Neuronal stem cell (in vitro differentiated cells): ENCODE data around the gene MTRFR.

Experiments
- DNase-seq: peaks from one replicate; pipeline ENCODE4 v3.0.0-alpha.2; 2013; ENCODE audit warnings: low spot score
- H2AFZ ChIP-seq: one replicate; pipeline ENCODE4 v1.6.1; 2013; ENCODE audit warnings: mild to moderate bottlenecking, low read length, inconsistent platforms
- H2AK5ac ChIP-seq: 2 replicates; pipeline ENCODE4 v1.6.1; 2013; ENCODE audit warnings: low read depth, mild to moderate bottlenecking, inconsistent platforms, low read length, moderate library complexity, mixed read lengths
- H2BK120ac ChIP-seq: 2 replicates; pipeline ENCODE4 v1.6.1; 2013; ENCODE audit warnings: low read depth, mild to moderate bottlenecking, inconsistent platforms, low read length, moderate library complexity, mixed read lengths
- H2BK12ac ChIP-seq: one replicate; pipeline ENCODE4 v1.6.1; 2013; ENCODE audit warnings: low read length, inconsistent platforms
- H2BK15ac ChIP-seq: 2 replicates; pipeline ENCODE4 v1.6.1; 2013; ENCODE audit warnings: mild to moderate bottlenecking, low read length, inconsistent platforms, mixed read lengths
- H2BK5ac ChIP-seq: one replicate; pipeline ENCODE4 v1.6.1; 2013; ENCODE audit warnings: inconsistent platforms, mild to moderate bottlenecking, low read length, moderate library complexity
- H3K14ac ChIP-seq: one replicate; pipeline ENCODE4 v1.6.1; 2013; ENCODE audit warnings: low read length, inconsistent platforms
- H3K18ac ChIP-seq: 2 replicates; pipeline ENCODE4 v1.6.1; 2013; ENCODE audit warnings: low read length, inconsistent platforms
- H3K23ac ChIP-seq: 2 replicates; pipeline ENCODE4 v1.6.1; 2013; ENCODE audit warnings: low read depth, mild to moderate bottlenecking, mixed read lengths, low read length, inconsistent platforms; ENCODE audit not compliant: poor library complexity
- H3K27ac ChIP-seq: replicated peaks from 3 replicates; pipeline ENCODE4 v1.5.1; 2013; ENCODE audit warnings: low read length, inconsistent platforms
- H3K27me3 ChIP-seq, 3 experiments: 2 replicates each; pipeline ENCODE4 v1.6.1; 2013; ENCODE audit warnings: low read length in 3 of 3, mild to moderate bottlenecking in 2 of 3, inconsistent platforms in 1 of 3, low read depth in 1 of 3, mixed read lengths in 1 of 3, moderate library complexity in 1 of 3; ENCODE audit not compliant: control insufficient read depth in 3 of 3, insufficient read depth in 3 of 3
- H3K36me3 ChIP-seq, 2 donors: replicated peaks in 1 of 2; 2 replicates each; pipeline ENCODE4 v1.6.1; 2013; ENCODE audit warnings: low read length in 2 of 2; ENCODE audit not compliant: control insufficient read depth in 2 of 2, insufficient read depth in 2 of 2
- H3K4ac ChIP-seq: 2 replicates; pipeline ENCODE4 v1.6.1; 2013; ENCODE audit warnings: inconsistent platforms, mild to moderate bottlenecking, low read length, moderate library complexity
- H3K4me1 ChIP-seq, 2 donors: 1 replicate in 1 of 2; 2 replicates in 1 of 2; pipeline ENCODE4 v1.6.1; 2013; ENCODE audit warnings: low read length in 2 of 2, low read depth in 1 of 2; ENCODE audit not compliant: control insufficient read depth in 2 of 2, insufficient read depth in 1 of 2
- H3K4me2 ChIP-seq: one replicate; pipeline ENCODE4 v1.6.1; 2013; ENCODE audit warnings: mild to moderate bottlenecking, low read length, inconsistent platforms; ENCODE audit not compliant: insufficient read depth, poor library complexity, severe bottlenecking
- H3K4me3 ChIP-seq, 2 donors: 2 replicates each; pipeline ENCODE4 v1.5.1; 2013; ENCODE audit warnings: low read length in 2 of 2, mild to moderate bottlenecking in 2 of 2, inconsistent platforms in 1 of 2, moderate library complexity in 1 of 2
- H3K79me1 ChIP-seq: one replicate; pipeline ENCODE4 v1.6.1; 2013; ENCODE audit warnings: low read depth, mild to moderate bottlenecking, inconsistent platforms, low read length, moderate library complexity
- H3K9ac ChIP-seq: one replicate; pipeline ENCODE4 v1.6.1; 2013; ENCODE audit warnings: mild to moderate bottlenecking, low read depth, low read length, inconsistent platforms; ENCODE audit not compliant: poor library complexity
- H3K9me3 ChIP-seq, 2 donors: replicated peaks in 1 of 2; 2 replicates each; pipeline versions ENCODE3 to v1.6.1; 2013; ENCODE audit warnings: low read length in 2 of 2, mild to moderate bottlenecking in 2 of 2, inconsistent platforms in 1 of 2, low read depth in 1 of 2, mixed read lengths in 1 of 2, moderate library complexity in 1 of 2; ENCODE audit not compliant: control insufficient read depth in 2 of 2, insufficient read depth in 1 of 2
- H4K8ac ChIP-seq: one replicate; pipeline ENCODE4 v1.6.1; 2013; ENCODE audit warnings: low read depth, mild to moderate bottlenecking, inconsistent platforms, low read length, moderate library complexity
- H4K91ac ChIP-seq: one replicate; pipeline ENCODE4 v1.6.1; 2013; ENCODE audit warnings: low read length, low read depth, mild to moderate bottlenecking, inconsistent platforms; ENCODE audit not compliant: poor library complexity
- WGBS, 2 donors: extraction: QIAGEN DNeasy Blood & Tissue Kit; methylation state at CpG; one replicate each; pipeline ENCODE4 v1.1.7; 2013; ENCODE audit warnings: missing lambda C conversion rate in 2 of 2, mixed read lengths in 1 of 2; ENCODE audit not compliant: insufficient read length in 2 of 2, insufficient replicate concordance in 1 of 2; ENCODE audit errors: extremely low coverage in 2 of 2; 5-methylcytosine and 5-hydroxymethylcytosine counted together

Gene MTRFR

GRCh38 chr12:123280971-123281370, 47.7 kb downstream of the MTRFR start:
- no peak overlapping the region for H3K9ac ChIP-seq
- H3K23ac ChIP-seq = no peak overlapping the region
- H3K27me3 ChIP-seq = no peaks in the 10 kb centered on the region
- H3K79me1 ChIP-seq = no peaks in the 10 kb centered on the region
- no peaks in the 10 kb centered on the region for H3K36me3 ChIP-seq
- no peak overlapping the region for H2BK12ac ChIP-seq
- no CpG with 5 or more reads among the region's 2 CpGs for WGBS, 2 donors
- no peak overlapping the region for H3K4ac ChIP-seq
- H3K4me1 ChIP-seq = no peaks in the 10 kb centered on the region
- no peak overlapping the region for H3K4me3 ChIP-seq
- H2AK5ac ChIP-seq = no peak overlapping the region
- no peak overlapping the region for H2BK15ac ChIP-seq
- no peak overlapping the region for H4K8ac ChIP-seq
- H3K14ac ChIP-seq = no peak overlapping the region
- H2BK120ac ChIP-seq = no peak overlapping the region
- H3K4me2 ChIP-seq = no peak overlapping the region
- H2BK5ac ChIP-seq = no peak overlapping the region
- H3K18ac ChIP-seq = no peak overlapping the region
- no peak for DNase-seq
- H2AFZ ChIP-seq = no peak overlapping the region
- no peaks in the 10 kb centered on the region for H3K9me3 ChIP-seq
- H4K91ac ChIP-seq = no peak overlapping the region
- H3K27ac ChIP-seq = no peak overlapping the region

- no peaks in the 10 kb centered on the region for H3K36me3 ChIP-seq
- H3K18ac ChIP-seq = no peak overlapping the region
- no peak overlapping the region for H4K91ac ChIP-seq
- no peak overlapping the region for H2BK12ac ChIP-seq
- H3K79me1 ChIP-seq = no peaks in the 10 kb centered on the region
- no CpG with 5 or more reads among the region's 10 CpGs for WGBS, 2 donors
- no peak overlapping the region for H3K9ac ChIP-seq
- no peak overlapping the region for H3K4ac ChIP-seq
- H3K4me1 ChIP-seq = no peaks in the 10 kb centered on the region
- no peak for DNase-seq
- H3K9me3 ChIP-seq = no peaks in the 10 kb centered on the region
- H3K27ac ChIP-seq = no peak overlapping the region
- H4K8ac ChIP-seq = no peak overlapping the region
- H2BK5ac ChIP-seq = no peak overlapping the region
- H2BK120ac ChIP-seq = no peak overlapping the region
- no peak overlapping the region for H2AK5ac ChIP-seq
- H3K4me2 ChIP-seq = no peak overlapping the region
- H3K4me3 ChIP-seq = no peak overlapping the region
- H2AFZ ChIP-seq = no peak overlapping the region
- H3K23ac ChIP-seq = no peak overlapping the region
- no peak overlapping the region for H3K14ac ChIP-seq
- no peaks in the 10 kb centered on the region for H3K27me3 ChIP-seq
- H2BK15ac ChIP-seq = no peak overlapping the region
Observed at GRCh38 chr12:123282111-123282510, 48.9 kb downstream of the MTRFR start.

- Histone ChIP-seq H3K27ac (no peak overlapping the region), H3K27me3 (no peaks in the 10 kb centered on the region), H2BK15ac (no peak overlapping the region), H2AK5ac (no peak overlapping the region), H3K4ac (no peak overlapping the region), H3K4me1 (no peaks in the 10 kb centered on the region), H4K8ac (no peak overlapping the region), H3K79me1 (no peaks in the 10 kb centered on the region), H3K4me2 (no peak overlapping the region), H2AFZ (no peak overlapping the region), H3K9ac (no peak overlapping the region), H4K91ac (no peak overlapping the region), H3K4me3 (no peak overlapping the region), H2BK5ac (no peak overlapping the region), H2BK120ac (no peak overlapping the region), H3K36me3 (no peaks in the 10 kb centered on the region), H2BK12ac (no peak overlapping the region), H3K9me3 (no peaks in the 10 kb centered on the region), H3K14ac (no peak overlapping the region), H3K18ac (no peak overlapping the region), H3K23ac (no peak overlapping the region)
- no peak for DNase-seq
- no CpG with 5 or more reads among the region's 8 CpGs for WGBS, 2 donors
Observed at GRCh38 chr12:123283461-123283860, 50.2 kb downstream of the MTRFR start.

GRCh38 chr12:123284669-123285068, 51.4 kb downstream of the MTRFR start:
- Histone ChIP-seq H3K23ac (no peak overlapping the region), H3K79me1 (no peaks in the 10 kb centered on the region), H2BK15ac (no peak overlapping the region), H3K36me3 (peaks cover 0 to 10% of the 10 kb centered on the region in 2 donors), H3K4me2 (no peak overlapping the region), H4K8ac (no peak overlapping the region), H3K14ac (no peak overlapping the region), H2BK12ac (no peak overlapping the region), H2BK5ac (no peak overlapping the region), H3K9me3 (no peaks in the 10 kb centered on the region), H3K4ac (no peak overlapping the region), H3K27ac (no peak overlapping the region), H3K4me3 (no peak overlapping the region), H4K91ac (no peak overlapping the region), H3K4me1 (no peaks in the 10 kb centered on the region), H3K27me3 (no peaks in the 10 kb centered on the region), H3K18ac (no peak overlapping the region), H2AFZ (no peak overlapping the region), H3K9ac (no peak overlapping the region), H2AK5ac (no peak overlapping the region), H2BK120ac (no peak overlapping the region)
- no peak for DNase-seq
- WGBS, 2 donors = no CpG with 5 or more reads among the region's 4 CpGs
